ENCODE measurements around the gene LRRFIP1. TPM values are rescaled to one million over a fixed set of nuclear protein-coding genes. Genes with fewer than 3 reads are reported as not detected.
A peak's percentile ranks its signal among the peaks of the same experiment; 100 is the strongest.

Gene LRRFIP1
- total and polyA plus RNA-seq, 2 of the 13 experiments (the other 11 are each of a cell fraction or from before 2014, with no cell fraction given): 15.9 to 40.5 TPM

GRCh38 chr2:237743561-237744269 is 116.3 kb downstream of the LRRFIP1 start (continued):
- TF ChIP-seq DZIP1 (CRISPR knock-in tag; IDR thresholded peaks at IDR 0.05) (no peak), ZNF704 (CRISPR knock-in tag; IDR thresholded peaks at IDR 0.05; ENCODE audit: borderline replicate concordance) (no peak), ZNF782 (CRISPR knock-in tag; IDR thresholded peaks at IDR 0.05; ENCODE audit: borderline replicate concordance) (no peak), DNMT3B (CRISPR knock-in tag; conservative IDR thresholded peaks at IDR 0.05) (0 out of 2 replicates have a peak, but pooled peaks have one; percentile 57), GABPB1 (CRISPR knock-in tag; IDR thresholded peaks at IDR 0.05) (peak; percentile 40), ZNF713 (CRISPR knock-in tag; IDR thresholded peaks at IDR 0.05) (no peak), NFE2L1 (CRISPR knock-in tag; IDR thresholded peaks at IDR 0.05; ENCODE audit: borderline replicate concordance) (no peak), THRA (CRISPR knock-in tag; IDR thresholded peaks at IDR 0.05; ENCODE audit: borderline replicate concordance) (peak; percentile 50; the same call in 1 of the 2 replicates), ZNF800 (CRISPR knock-in tag; IDR thresholded peaks at IDR 0.05) (peak; percentile 90), SP5 (CRISPR knock-in tag; IDR thresholded peaks at IDR 0.05; ENCODE audit: borderline replicate concordance, low read depth) (peak; percentile 85), EZH2 (conservative IDR thresholded peaks at IDR 0.05; ENCODE audit: low read depth, low read length) (no peak), ZNF232 (CRISPR knock-in tag; IDR thresholded peaks at IDR 0.05; ENCODE audit: borderline replicate concordance) (peak; percentile 39; the same call in 1 of the 2 replicates), ZBTB20 (CRISPR knock-in tag; IDR thresholded peaks at IDR 0.05; ENCODE audit: borderline replicate concordance, low read depth) (no peak), SMARCE1 (IDR thresholded peaks at IDR 0.05; ENCODE audit: borderline replicate concordance) (no peak), RFX5 (IDR thresholded peaks at IDR 0.05; ENCODE audit: low read depth, low read length) (no peak), HOXA9 (CRISPR knock-in tag; IDR thresholded peaks at IDR 0.05; ENCODE audit: borderline replicate concordance) (no peak), TEAD2 (CRISPR knock-in tag; IDR thresholded peaks at IDR 0.05) (no peak), ELF3 (CRISPR knock-in tag; IDR thresholded peaks at IDR 0.05) (peak; percentile 77), ZNF710 (CRISPR knock-in tag; IDR thresholded peaks at IDR 0.05; ENCODE audit: borderline replicate concordance) (peak; percentile 41; the same call in 1 of the 2 replicates), XBP1 (CRISPR knock-in tag; IDR thresholded peaks at IDR 0.05) (no peak)

Data from HepG2 (cell line).